Astrocyte (in vitro differentiated cells and primary cell): ENCODE results near the gene ZNF513. TPM values are rescaled to one million over a fixed set of nuclear protein-coding genes. Genes with fewer than 3 reads are reported as not detected.
"Not testable (repeated sequence)": the region's sequence is repeated elsewhere in the genome, so short reads cannot be mapped to it uniquely, and the experiment has no call there.

Experiments used
- DNase-seq: peaks from one replicate; pipeline ENCODE4 v3.0.0-alpha.2; 2010; ENCODE audit warnings: low read depth
- FAIRE-seq: peaks from 2 replicates; lab custom pipeline; 2011; peaks lifted over from hg19 to GRCh38; lab: Jason Lieb, UNC
- H2AFZ ChIP-seq: 2 replicates; pipeline ENCODE4 v1.6.0; 2012; ENCODE audit warnings: low read depth, low read length, inconsistent platforms
- H3K27ac ChIP-seq: 2 replicates; pipeline ENCODE4 v1.5.1; 2011; ENCODE audit warnings: low read depth, low read length, inconsistent platforms
- H3K27me3 ChIP-seq: 2 replicates; pipeline ENCODE4 v1.6.0; 2011; ENCODE audit warnings: low read length, inconsistent platforms; ENCODE audit not compliant: insufficient read depth
- H3K36me3 ChIP-seq: 2 replicates; pipeline ENCODE4 v1.5.1; 2011; ENCODE audit warnings: low read length, inconsistent platforms; ENCODE audit not compliant: insufficient read depth
- H3K4me1 ChIP-seq: 2 replicates; pipeline ENCODE4 v1.5.1; 2011; ENCODE audit warnings: low read length, inconsistent platforms; ENCODE audit not compliant: insufficient read depth
- H3K4me2 ChIP-seq: 2 replicates; pipeline ENCODE4 v1.6.0; 2012; ENCODE audit warnings: low read length, inconsistent platforms
- H3K4me3 ChIP-seq: 2 replicates; pipeline ENCODE4 v1.5.1; 2011; ENCODE audit warnings: low read depth, mild to moderate bottlenecking, low read length, inconsistent platforms; ENCODE audit not compliant: insufficient read depth
- H3K79me2 ChIP-seq: 2 replicates; pipeline ENCODE4 v1.6.0; 2012; ENCODE audit warnings: mild to moderate bottlenecking, low read length, inconsistent platforms; ENCODE audit not compliant: insufficient read depth
- H3K9ac ChIP-seq: 2 replicates; pipeline ENCODE4 v1.6.0; 2012; ENCODE audit warnings: mild to moderate bottlenecking, low read length, inconsistent platforms
- H3K9me3 ChIP-seq: 2 replicates; pipeline ENCODE4 v1.5.1; 2012; ENCODE audit warnings: low read depth, mild to moderate bottlenecking, low read length, inconsistent platforms; ENCODE audit not compliant: insufficient read depth
- H4K20me1 ChIP-seq: 2 replicates; pipeline ENCODE4 v1.6.0; 2012; ENCODE audit warnings: low read length, inconsistent platforms; ENCODE audit not compliant: insufficient read depth
- H3K27ac Mint-ChIP-seq: one replicate; pipeline ENCODE4 v1.8.0; 2021; ENCODE audit warnings: mild to moderate bottlenecking, mixed read lengths; ENCODE audit not compliant: unreplicated experiment
- H3K27me3 Mint-ChIP-seq: one replicate; pipeline ENCODE4 v1.8.0; 2021; ENCODE audit warnings: low read depth, mixed read lengths; ENCODE audit not compliant: unreplicated experiment
- H3K36me3 Mint-ChIP-seq: one replicate; pipeline ENCODE4 v1.8.0; 2021; ENCODE audit warnings: low read depth, mixed read lengths; ENCODE audit not compliant: unreplicated experiment
- H3K4me1 Mint-ChIP-seq: one replicate; pipeline ENCODE4 v1.8.0; 2021; ENCODE audit warnings: low read depth, mixed read lengths; ENCODE audit not compliant: unreplicated experiment
- H3K4me3 Mint-ChIP-seq: one replicate; pipeline ENCODE4 v1.8.0; 2021; ENCODE audit warnings: mild to moderate bottlenecking, moderate library complexity, mixed read lengths; ENCODE audit not compliant: unreplicated experiment
- H3K9me3 Mint-ChIP-seq: one replicate; pipeline ENCODE4 v1.8.0; 2021; ENCODE audit warnings: mild to moderate bottlenecking, mixed read lengths; ENCODE audit not compliant: unreplicated experiment
- CTCF ChIP-seq: IDR thresholded peaks from 2 replicates; pipeline ENCODE4 v1.5.1; 2011; ENCODE audit warnings: low read depth, mild to moderate bottlenecking, inconsistent platforms, low read length, moderate library complexity; ENCODE audit not compliant: insufficient read depth
- EZH2 ChIP-seq: IDR thresholded peaks from 2 replicates; pipeline ENCODE4 v1.6.1; 2012; ENCODE audit warnings: mild to moderate bottlenecking, low read length, inconsistent platforms; ENCODE audit not compliant: insufficient read depth
- total RNA-seq: library from RNA; stranded (reverse); gene quantifications from 2 replicates; pipeline ENCODE4 v1.2.1, GENCODE V29; 2021

The ZNF513 gene
- total RNA-seq, 1 donor from 2014 or later, result 13.5 TPM

GRCh38 chr2:27353762-27354596 is 26.6 kb downstream of the ZNF513 start:
- Histone ChIP-seq H2AFZ (no peak overlapping the region), H4K20me1 (peaks cover 16% of the 10 kb centered on the region), H3K4me2 (peak overlapping the region; percentile 19), H3K4me1 (peaks cover 5% of the 10 kb centered on the region), H3K27ac (no peak overlapping the region), H3K9ac (no peak overlapping the region), H3K9me3 (no peaks in the 10 kb centered on the region), H3K27me3 (no peaks in the 10 kb centered on the region), H3K36me3 (no peaks in the 10 kb centered on the region), H3K79me2 (peaks cover 89% of the 10 kb centered on the region), H3K4me3 (no peak overlapping the region)
- Mint-ChIP-seq H3K4me3 (peak overlapping the region; percentile 98), H3K27ac (peak overlapping the region; percentile 94), H3K36me3 (peaks cover 1% of the 10 kb centered on the region), H3K27me3 (no peaks in the 10 kb centered on the region), H3K4me1 (peaks cover 26% of the 10 kb centered on the region), H3K9me3 (peaks cover 3% of the 10 kb centered on the region)
- DNase-seq (peak; percentile 15), FAIRE-seq (no peak)
- TF ChIP-seq EZH2 (no peak), CTCF (no peak)

- not testable (repeated sequence) for H2AFZ ChIP-seq, H3K27me3 Mint-ChIP-seq, H3K9ac ChIP-seq, DNase-seq, FAIRE-seq, H3K36me3 Mint-ChIP-seq, H3K27ac ChIP-seq, H3K36me3 ChIP-seq, H3K4me2 ChIP-seq, H3K9me3 Mint-ChIP-seq, H3K4me3 ChIP-seq, H3K4me1 ChIP-seq, H3K27me3 ChIP-seq, H3K9me3 ChIP-seq
- Histone ChIP-seq H3K79me2 (peaks cover 90% of the 10 kb centered on the region), H4K20me1 (peaks cover 18% of the 10 kb centered on the region)
- peaks cover 23% of the 10 kb centered on the region for H3K4me1 Mint-ChIP-seq
- peak overlapping the region; percentile 54 for H3K4me3 Mint-ChIP-seq
- peak overlapping the region; percentile 75 for H3K27ac Mint-ChIP-seq
Observed at GRCh38 chr2:27353386-27353761, 27.2 kb downstream of the ZNF513 start.

GRCh38 chr2:27351802-27352598 is 28.5 kb downstream of the ZNF513 start:
- Histone ChIP-seq H3K27ac (no peak overlapping the region), H3K4me2 (no peak overlapping the region), H3K79me2 (peaks cover 90% of the 10 kb centered on the region), H3K4me1 (no peaks in the 10 kb centered on the region), H4K20me1 (peaks cover 31% of the 10 kb centered on the region), H3K4me3 (no peak overlapping the region), H3K36me3 (no peaks in the 10 kb centered on the region), H3K27me3 (no peaks in the 10 kb centered on the region), H3K9me3 (no peaks in the 10 kb centered on the region), H3K9ac (no peak overlapping the region), H2AFZ (no peak overlapping the region)
- Mint-ChIP-seq H3K27me3 (no peaks in the 10 kb centered on the region), H3K36me3 (no peaks in the 10 kb centered on the region), H3K4me1 (peaks cover 16% of the 10 kb centered on the region), H3K9me3 (peaks cover 3% of the 10 kb centered on the region), H3K27ac (no peak overlapping the region), H3K4me3 (no peak overlapping the region)
- DNase-seq (no peak), FAIRE-seq (no peak)
- TF ChIP-seq CTCF (no peak), EZH2 (no peak)
